Stimulated activated CD8-positive, alpha-beta memory T cell treated with anti-CD3 and anti-CD28 coated beads, Interleukin-4, amount 100 ng/mL, for 24 hours (primary cell): Measurements from ENCODE around the gene KICS2.
"Not testable (repeated sequence)": the region's sequence is repeated elsewhere in the genome, so short reads cannot be mapped to it uniquely, and the experiment has no call there.

Experiments
- DNase-seq: peaks from one replicate; pipeline ENCODE4 v3.0.0-alpha.2; 2020; ENCODE audit warnings: low read depth

KICS2 gene

DNA sequence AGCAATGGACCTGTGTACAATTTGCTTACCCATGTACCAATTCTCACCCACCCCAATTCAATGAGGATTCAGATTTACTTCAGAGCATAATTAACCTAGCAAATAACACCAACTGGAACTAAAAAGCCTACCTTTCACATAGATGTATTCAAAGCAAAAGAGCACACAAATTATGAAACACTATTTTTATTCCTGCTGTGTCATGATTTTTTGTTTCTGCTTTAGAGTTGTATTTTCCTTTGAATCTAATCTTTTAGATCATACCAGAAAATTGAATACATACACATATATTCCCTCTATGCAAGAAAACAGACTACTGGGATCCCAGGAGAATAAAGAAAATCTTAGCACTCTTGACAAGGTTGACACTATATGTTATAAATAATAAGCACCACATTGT is 5.9 kb downstream of the KICS2 start:
- no peak for DNase-seq

DNA sequence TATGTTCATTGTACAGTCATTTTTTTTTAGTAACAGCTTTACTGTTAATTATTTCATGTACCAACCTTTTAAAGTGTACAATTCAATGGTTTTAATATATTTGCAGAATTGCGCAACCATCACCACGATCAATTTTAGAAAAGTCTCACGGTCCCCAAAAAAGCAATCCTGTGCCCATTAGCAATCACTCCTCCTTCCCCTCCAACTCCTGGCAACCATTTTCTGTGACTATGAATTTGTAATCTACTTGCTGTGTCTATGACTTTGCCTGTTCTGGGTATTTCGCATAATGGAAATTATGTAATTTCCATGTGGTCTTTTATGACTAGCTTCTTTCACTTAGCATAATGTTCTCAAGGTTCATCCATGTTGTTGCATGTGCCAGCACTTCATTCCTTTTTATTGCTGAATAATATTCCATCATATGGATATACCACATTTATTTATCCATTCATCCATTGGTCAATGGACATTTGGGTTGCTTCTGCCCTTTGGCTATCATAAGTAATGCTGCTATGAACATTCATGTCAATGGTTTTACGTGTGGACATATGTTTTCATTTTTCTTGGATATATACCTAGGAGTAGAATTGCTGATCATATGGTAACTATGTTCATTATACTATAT is 9.9 kb downstream of the KICS2 start:
- no peak for DNase-seq

DNA sequence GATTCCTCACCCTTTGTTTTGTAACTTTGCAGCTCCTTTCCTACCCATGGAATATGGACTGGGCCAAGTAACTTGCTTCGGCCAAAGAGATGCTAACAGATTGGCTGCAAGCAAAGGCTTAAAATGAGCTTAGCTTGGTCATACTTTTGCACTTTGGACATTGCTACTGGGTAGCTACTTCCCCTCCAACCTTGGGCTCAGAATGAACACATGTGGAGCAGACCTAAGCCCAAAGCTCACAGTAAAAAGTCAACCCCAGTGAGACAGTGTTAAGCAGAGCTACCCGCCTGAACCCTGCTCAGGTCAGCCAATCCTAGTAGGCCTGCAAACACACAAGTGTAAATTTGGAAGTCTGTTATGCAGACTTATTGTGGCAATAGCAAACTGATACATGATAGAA is 14.6 kb downstream of the KICS2 start:
- DNase-seq: no peak

DNA sequence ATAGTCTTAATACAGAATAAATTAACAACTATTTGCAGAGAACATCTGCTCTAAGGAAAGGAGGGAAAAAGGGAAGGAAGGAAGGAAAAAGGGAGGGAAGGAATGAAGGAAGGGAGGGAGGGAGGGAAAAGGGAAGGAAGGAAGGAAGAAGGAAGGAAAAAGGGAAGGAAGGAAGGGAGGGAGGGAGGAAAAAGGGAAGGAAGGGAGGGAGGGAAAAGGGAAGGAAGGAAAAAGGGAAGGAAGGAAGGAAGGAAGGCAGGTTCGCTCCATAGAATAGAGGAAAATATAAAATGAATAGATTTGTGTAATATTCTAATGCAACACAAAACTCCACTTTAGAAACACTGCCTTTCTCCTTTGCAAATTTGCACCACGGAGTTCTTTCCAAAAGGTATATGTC is 16.6 kb downstream of the KICS2 start:
- DNase-seq: no peak

DNA sequence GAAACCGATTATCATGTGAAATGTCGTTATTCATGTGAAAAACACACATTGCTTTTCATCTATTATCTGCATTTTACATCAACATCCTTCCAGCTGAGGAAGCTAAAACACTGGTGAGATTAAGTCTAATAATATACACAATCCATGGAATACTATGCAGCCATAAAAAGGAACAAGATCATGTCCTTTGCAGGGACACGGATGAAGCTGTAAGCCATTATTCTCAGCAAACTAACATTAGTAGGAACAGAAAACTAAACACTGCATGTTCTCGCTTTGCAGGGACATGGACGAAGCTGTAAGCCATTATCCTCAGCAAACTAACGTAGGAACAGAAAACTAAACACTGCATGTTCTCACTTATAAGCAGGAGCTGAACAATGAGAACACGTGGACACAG is 18.3 kb downstream of the KICS2 start:
- DNase-seq: no peak

DNA sequence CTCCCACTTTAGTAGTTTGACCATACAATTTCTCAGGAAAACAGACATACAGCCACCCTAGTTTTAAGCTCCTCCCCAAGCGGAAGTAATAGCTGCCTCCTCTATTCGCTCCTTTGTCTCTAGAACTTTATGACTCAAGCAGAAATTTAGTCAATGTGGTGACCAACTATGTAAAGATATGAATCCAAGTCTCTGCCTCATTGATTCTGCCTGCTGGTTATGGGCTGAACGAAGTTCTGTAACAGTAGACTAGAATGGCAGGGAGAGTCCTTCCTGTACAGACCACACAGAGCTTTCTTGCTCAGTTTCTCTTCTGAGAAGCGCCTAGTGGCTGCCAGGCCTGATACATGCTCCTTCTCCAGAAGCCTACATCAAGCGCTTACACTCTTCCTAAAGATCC is 19.1 kb downstream of the KICS2 start:
- no peak for DNase-seq

DNA sequence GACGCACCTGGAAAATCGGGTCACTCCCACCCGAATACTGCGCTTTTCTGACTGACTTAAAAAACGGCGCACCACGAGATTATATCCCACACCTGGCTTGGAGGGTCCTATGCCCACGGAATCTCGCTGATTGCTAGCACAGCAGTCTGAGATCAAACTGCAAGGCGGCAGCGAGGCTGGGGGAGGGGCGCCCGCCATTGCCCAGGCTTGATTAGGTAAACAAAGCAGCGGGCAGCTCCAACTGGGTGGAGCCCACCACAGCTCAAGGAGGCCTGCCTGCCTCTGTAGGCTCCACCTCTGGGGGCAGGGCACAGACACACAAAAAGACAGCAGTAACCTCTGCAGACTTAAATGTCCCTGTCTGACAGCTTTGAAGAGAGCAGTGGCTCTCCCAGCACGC is 26.3 kb downstream of the KICS2 start:
- DNase-seq: not testable (repeated sequence)

DNA sequence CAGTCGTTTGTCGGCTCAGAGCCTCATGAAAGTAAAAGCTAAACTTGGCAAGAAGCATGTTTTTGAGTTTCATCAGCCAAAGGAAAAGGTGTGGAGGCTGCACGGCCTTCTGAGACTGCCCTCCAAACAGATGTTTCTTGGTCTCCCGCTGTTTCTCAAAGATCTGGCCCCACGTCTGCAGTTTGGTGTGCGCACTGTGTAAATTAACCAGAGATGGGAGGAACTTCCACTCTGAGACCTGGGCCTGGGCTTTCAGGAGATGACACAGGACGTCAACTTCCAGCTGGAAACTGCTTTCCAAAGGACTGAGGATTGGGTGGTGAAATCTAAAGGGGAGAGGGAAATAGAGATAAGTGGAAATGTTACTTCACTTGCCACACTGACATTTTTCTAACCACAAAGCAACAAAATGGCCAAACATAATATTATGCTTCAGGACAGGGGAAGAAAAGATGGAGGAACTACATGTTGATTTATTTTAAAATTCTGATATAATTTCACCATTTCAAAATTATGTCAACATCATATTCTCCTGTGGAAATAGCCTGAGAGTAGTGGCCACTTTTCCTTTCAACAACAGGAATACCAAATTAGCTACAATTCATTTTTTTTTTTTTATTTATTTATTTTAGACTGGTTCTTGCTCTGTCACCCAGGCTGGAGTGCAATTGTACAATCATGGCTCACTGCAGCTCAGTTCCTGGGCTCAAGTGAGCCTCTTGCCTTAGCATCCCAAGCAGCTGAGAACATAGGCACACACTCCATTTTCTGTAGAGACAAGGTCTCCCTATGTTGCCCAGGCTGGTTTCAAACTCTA is 27.6 kb downstream of the KICS2 start:
- DNase-seq: no peak

DNA sequence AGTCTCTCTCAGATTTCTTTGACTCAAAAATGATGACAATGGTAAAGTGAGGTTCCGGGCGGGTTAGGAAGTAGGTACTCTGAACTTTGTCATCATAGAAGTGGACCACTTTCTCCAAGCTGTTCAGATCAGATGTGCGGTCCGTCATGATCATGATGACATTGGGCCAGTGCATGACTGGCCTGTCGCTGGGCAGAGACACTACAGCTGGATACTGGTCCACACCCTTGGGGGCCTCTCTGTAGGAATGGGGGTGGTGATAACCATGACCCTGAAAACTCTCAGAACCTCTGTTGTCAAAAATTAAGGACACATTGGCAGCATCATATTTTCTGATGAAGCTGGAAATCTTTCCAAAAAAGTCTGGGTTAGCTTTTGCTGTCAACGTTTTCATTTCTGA is 28.2 kb downstream of the KICS2 start:
- DNase-seq: no peak

DNA sequence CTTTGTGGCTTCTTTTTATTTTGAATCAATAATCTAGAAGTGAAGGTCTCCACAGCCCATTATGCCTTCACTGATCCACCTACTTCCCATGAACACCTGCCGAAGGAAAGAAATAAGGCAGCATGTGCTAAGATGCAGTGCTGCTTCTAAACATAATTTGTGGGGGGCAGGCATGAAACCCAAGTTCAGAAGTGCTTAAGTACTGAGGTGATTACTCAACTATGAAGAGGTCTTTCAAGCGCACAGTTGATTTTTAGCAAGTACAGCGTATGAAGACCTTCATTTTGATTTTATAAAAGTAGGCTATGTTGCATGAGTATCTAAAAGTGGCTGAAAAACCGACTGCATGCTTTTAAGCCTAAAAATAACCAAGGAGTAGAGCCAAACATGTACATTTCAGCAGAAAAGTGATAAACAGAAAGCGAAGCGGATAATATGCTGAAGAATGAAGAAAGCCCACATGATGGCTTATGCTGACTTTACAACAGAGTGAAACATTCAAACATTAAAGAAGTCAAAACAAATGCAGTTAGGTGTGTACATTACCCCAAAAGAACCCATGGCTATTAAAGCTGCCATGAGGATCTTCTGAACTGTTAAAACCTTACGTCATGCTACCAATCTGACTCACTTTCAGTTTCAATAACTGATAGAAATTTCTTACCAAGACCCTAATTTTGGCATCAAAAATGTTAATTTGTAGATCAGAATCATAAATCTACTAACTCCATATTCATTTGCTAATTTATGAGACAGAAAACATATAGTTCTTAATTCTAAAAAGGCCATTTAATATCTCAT is 29.3 kb downstream of the KICS2 start:
- no peak for DNase-seq

DNA sequence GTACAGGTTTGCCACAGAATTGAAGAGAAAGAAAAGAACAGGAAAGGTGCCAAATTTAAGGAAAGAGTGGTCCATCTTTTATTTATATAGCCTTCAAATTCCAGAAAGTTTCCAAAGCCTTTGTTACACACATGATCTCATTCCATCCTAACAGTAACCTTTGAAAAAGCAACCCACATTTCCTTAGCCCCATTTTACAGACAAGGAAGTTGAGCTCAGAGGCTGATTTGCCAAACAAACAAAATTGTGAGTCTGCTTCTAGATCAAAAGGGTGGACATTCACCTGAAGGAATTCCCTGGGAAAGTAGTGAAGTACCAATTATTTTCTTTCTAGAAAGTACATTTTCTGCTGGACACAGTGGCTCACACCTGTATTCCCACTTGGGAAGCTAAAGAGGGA is 32.0 kb downstream of the KICS2 start:
- DNase-seq: no peak

DNA sequence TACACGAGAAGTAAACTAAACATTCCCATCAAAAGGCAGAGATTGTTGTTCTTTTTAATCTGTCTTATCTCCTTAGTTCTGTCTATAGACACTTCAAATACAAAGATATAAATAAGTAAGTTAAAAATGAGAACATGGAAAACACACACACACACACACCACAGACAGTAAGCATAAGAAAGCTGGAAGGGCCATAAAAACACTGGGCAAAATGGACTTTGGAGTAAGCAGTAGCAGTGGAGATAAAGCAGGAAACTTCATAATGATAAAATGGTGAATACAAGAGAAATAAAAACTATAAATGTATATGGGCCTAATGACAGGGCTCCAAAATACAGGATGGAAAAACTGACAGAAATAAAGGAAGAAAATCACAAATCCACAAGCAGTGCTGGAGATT is 32.6 kb downstream of the KICS2 start:
- DNase-seq: no peak

DNA sequence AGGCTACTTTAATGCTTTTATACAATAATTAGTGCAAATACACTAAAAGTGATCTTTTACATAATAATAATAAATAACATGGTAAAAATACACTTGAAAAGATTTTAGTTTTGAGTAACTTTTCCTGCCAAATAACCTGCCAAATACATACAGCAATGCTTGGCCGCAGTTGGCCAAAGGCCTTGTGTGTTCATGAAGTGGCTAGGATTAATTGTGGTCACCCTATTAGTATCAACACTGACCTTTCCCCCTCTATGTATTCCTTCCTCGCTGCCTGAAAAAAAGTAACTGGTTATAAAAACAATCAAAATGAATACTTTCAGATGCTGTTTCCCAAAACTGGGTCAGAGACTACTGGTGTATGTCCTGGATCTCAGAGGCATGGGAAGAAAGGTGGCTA is 34.3 kb downstream of the KICS2 start:
- DNase-seq: no peak

DNA sequence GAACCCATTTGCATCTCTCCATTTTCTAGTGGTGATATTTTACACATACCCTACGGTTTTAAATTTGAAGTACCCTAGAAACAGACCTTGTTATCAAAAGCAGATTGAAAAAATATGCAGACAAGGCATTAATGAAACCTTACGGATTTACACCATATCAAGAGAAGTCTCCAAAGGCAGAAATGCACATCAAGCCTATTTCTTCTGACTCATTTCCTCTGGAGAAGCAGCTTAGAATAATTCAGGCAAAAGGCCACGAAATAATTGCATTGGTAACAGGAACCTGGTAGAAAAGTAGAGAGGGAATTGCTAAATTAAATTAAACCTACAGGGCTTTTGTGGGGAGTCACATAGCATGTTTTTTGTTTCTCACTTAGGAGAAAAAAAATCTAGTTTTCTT is 34.7 kb downstream of the KICS2 start:
- DNase-seq: no peak

DNA sequence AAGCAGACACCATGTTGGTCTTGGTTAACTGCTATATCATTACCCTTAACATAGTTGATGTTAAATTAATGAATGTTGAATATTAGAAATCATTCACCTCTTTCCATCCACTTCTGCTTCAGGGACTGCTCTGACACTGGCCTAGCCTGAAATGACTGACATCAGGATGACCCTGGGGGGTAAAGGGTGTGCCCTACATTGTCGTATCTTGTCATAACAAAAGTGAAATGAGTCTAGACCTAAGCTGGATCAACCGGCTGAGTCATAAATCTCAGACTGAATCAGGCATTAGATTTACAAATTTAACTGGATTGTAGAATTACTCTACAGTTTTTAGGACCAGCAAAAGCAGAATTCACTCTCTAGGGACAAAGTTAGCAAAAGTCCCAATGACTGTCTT is 35.3 kb downstream of the KICS2 start:
- no peak for DNase-seq

DNA sequence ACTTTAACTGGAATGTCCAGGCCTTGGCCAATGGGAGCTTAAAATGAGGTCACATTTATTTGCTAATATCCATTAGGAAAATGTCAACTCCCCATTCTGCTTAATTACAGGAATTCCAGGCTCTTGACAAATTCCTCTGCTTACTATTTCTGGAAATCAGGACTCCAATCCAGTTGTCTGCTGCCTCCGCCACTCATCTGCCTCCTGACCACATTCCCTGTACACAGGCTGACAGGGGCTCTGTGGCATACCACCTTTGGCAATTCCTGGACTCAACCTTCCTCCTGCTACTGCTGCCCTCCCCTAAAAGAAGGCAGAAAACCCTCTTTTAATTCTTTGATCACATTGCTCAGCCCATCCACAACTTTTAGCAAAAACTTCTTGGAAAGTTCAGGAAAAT is 37.9 kb downstream of the KICS2 start:
- DNase-seq: no peak

DNA sequence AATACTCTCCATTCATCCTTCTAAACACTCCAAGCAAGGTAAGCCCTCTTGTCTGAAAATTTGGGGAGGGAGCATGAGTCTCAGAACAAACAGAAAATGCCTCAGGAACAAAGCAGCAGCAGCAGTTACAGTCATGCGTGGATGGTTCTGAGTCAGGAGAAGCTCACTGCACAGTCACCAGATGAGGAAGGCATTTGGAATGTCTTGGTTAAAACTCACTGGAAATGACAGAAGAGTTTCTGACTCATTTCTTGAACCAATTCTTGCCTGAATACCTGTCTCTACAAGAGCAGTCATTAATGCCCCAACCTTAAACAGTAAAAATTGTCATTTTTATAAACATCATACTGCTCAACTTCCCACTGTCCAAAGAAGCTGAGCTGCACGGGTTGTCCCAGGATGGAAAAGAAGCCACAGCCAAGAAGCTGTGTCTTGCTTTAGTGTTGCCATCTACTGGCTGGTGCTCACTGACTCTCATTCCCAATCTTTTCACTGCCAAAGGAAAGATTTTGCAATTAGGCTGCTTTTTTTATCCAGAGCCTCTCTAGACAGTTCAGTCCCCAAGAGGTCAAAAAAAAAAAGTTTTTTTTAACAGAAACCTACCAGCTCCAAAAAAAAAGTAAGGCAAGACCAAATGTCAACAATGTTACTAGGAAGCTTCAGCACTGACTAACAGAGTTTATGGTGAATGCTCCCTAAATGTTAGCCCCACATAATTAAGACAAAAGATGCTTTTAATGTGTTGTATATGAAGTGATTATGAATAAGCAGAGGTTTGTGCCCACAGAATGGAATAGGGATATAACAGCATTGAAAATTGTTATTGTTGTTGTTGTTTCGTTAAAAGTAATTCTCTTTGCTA is 40.4 kb downstream of the KICS2 start:
- no peak for DNase-seq

DNA sequence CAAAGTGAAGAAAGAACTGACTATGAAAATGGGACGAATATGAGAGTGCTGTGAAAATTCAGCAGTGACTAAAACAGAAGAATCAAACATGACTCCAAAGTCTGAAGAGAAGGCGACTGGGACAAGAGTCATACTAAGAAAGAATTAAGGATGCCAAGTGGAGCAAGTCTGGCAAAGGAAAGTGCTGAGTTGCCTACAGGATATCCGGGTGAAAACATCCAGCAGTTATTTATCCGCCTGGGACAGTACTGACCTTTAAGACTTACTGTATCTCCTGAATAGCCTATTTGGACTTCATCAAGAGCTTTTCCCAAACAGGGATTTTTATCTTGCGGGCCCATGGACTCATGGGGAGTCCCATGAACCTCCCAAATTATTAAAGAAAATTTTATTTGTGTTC is 41.1 kb downstream of the KICS2 start:
- DNase-seq: no peak

DNA sequence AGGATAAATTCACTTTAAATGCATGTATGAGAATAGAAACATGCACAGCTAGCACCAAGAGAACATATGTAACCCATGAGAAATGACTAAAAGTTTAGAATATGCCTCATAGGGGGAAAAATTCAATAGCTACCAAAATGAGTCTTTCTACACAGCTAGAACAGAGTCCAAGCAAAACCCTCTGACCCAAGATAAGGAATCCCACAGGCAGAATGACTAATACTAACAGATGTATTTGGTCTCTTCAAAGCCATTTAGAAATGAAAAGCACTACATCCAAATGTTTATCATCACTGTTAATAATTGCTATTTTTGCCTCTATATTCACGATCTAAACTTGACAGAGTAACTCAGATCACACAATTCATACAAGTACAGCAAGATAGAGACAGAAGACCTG is 44.0 kb downstream of the KICS2 start:
- DNase-seq: no peak

DNA sequence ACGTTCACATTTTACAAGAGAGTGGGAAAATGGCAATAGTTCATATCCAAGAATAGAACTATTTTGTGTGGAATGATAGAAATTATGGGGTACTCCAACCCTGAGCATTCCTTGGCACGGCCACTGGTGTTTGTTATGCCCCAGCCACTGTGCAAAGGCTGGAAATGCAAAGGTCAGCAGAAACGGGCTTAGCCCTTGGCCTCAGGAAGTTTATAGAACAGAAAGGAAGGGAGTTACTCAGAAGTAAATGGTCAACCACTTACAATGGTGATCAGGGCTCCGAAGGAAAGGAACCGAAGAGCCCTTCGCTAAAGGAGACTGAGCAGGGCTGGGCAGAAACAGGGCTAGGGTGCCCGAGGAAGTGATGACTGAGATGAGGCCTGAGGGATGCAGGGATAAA is 45.1 kb downstream of the KICS2 start:
- DNase-seq: no peak

DNA sequence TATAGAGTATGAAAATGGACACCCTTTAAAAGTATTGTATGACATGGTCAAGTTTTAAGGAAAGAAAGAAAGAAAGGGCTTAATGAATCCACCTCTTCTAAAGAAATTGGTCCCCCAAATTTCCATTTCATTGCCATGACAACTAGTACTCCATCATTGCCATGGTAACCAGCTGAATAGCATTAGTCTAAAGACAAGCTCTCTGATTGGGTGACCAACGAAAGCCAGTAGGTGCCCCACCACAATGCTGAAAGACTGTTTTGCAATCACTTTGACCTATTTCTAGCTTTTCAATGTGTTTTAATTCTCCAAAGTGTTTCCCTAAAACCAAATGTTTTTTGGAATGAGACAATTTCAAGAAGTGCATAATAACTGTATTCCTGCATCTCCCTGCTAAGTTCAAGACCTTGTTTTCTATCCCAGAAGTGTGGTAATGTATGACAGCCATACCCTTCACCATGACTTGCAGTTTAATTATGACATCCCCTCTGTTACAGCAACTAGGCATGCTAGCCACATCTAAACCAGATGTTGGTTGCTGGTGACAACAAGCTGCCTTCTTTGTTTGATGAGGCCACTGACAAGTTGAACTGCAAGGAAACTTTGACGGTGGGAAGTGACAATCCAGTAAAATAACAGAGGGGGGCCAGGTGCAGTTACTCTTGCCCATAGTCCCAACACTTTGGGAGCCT is 46.7 kb downstream of the KICS2 start:
- DNase-seq: no peak

DNA sequence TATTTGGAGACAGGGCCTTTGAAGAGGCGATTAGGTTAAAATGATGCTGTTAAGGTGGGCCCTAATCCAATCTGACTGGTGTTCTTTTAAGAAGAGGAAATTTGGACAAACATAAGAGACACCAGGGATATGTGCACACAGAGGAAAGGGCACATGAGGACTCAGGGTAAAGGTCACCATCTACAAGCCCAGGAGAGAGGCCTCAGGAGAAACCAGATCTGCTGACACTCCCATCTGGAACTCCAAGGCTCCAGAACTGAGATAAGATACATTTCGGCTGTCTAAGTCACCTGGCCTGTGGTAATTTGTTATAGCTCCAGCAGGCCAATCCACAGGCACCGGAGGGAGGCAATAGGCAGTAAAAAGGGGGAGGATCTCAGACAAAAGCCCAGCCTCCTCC is 48.6 kb downstream of the KICS2 start:
- DNase-seq: no peak
